HL-60/S4 treated with retinoic acid at 250 ng/mL for 4 days and 3 days (cell line): ENCODE results near the gene HSPA1A.
"Not testable (repeated sequence)": the region's sequence is repeated elsewhere in the genome, so short reads cannot be mapped to it uniquely, and the experiment has no call there.

ENCODE experiments used
- in situ Hi-C: fragments of 300-500 bp; cut with MboI; formaldehyde crosslinking; loops from 2 replicates; pipeline ENCODE4 v1.7.0; 2022; ENCODE audit warnings: low sequenced_read_pairs

Gene HSPA1A

GRCh38 chr6:31781244-31782125, 33.9 kb upstream of the HSPA1A start:
- in situ Hi-C loops, result no loop called here

- in situ Hi-C loops, result no loop called here
Measured at GRCh38 chr6:31782126-31782855, 33.1 kb upstream of the HSPA1A start.

- in situ Hi-C loops, result no loop called here
Measured at GRCh38 chr6:31784098-31784925, 31.0 kb upstream of the HSPA1A start.

- in situ Hi-C loops, result no loop called here
Measured at GRCh38 chr6:31785475-31785874, 29.9 kb upstream of the HSPA1A start.

GRCh38 chr6:31791324-31792089, 23.8 kb upstream of the HSPA1A start:
- in situ Hi-C loops, result no loop called here

GRCh38 chr6:31792090-31792374, 23.3 kb upstream of the HSPA1A start:
- in situ Hi-C loops, result no loop called here

GRCh38 chr6:31792761-31793171, 22.6 kb upstream of the HSPA1A start:
- in situ Hi-C loops, result no loop called here

- in situ Hi-C loops, result not testable (repeated sequence)
Measured at GRCh38 chr6:31793927-31794245, 21.5 kb upstream of the HSPA1A start.

- in situ Hi-C loops, result no loop called here
Measured at GRCh38 chr6:31794294-31794865, 21.0 kb upstream of the HSPA1A start.

GRCh38 chr6:31794866-31795615, 20.3 kb upstream of the HSPA1A start:
- in situ Hi-C loops, result no loop called here

- in situ Hi-C loops, result no loop called here
Measured at GRCh38 chr6:31795616-31796298, 19.6 kb upstream of the HSPA1A start, which contains the start of gene VARS1. VARS1 (minus strand) TSS chr6:31795752; CDS start chr6:31795217, 535 bp downstream.

GRCh38 chr6:31796993-31797385, 18.4 kb upstream of the HSPA1A start:
- in situ Hi-C loops, result no loop called here

- in situ Hi-C loops, result no loop called here
Measured at GRCh38 chr6:31797588-31797987, 17.8 kb upstream of the HSPA1A start.

- in situ Hi-C loops, result no loop called here
Measured at GRCh38 chr6:31799781-31800180, 15.6 kb upstream of the HSPA1A start.

GRCh38 chr6:31801031-31801927, 14.1 kb upstream of the HSPA1A start:
- in situ Hi-C loops, result not testable (repeated sequence)

- in situ Hi-C loops, result no loop called here
Measured at GRCh38 chr6:31805939-31806469, 9.3 kb upstream of the HSPA1A start.

- in situ Hi-C loops, result no loop called here
Measured at GRCh38 chr6:31806470-31807272, 8.7 kb upstream of the HSPA1A start, which contains the start of gene LSM2. LSM2 (minus strand) TSS chr6:31806966; CDS start chr6:31806757, 209 bp downstream.
